ENCODE results near the gene MRPL36. TPM values are rescaled to one million over a fixed set of nuclear protein-coding genes. Genes with fewer than 3 reads are reported as not detected.
"Not testable (repeated sequence)": the region's sequence is repeated elsewhere in the genome, so short reads cannot be mapped to it uniquely, and the experiment has no call there.

MRPL36 gene
- total RNA-seq, 5 donors from 2014 or later (not counting 1 experiment from before 2014, with no cell fraction given), result 10.6 to 32.5 (median 29.8) TPM

- CTCF ChIA-PET; H3K4me1 ChIP-seq (ENCODE audit: control insufficient read depth in 1 of 2, extremely low read depth in 1 of 2, insufficient read depth in 2 of 2, low read length in 2 of 2); H3K4me3 ChIP-seq (ENCODE audit: control insufficient read depth in 1 of 2, extremely low read depth in 1 of 2, low read length in 1 of 2); H3K4me1 Mint-ChIP-seq; H3K9me3 ChIP-seq; H3K9me3 Mint-ChIP-seq; ATAC-seq (replicated peaks in 1 of 4); POLR2A ChIA-PET; H3K27ac Mint-ChIP-seq; H3K36me3 ChIP-seq (ENCODE audit: control insufficient read depth in 2 of 2, extremely low read depth in 1 of 2, insufficient read depth in 1 of 2, low read length in 1 of 2); H3K4me3 Mint-ChIP-seq; DNase-seq; H3K27ac ChIP-seq (ENCODE audit: low read length); H3K36me3 Mint-ChIP-seq: not testable (repeated sequence)
- peaks cover 10 to 50% of the 10 kb centered on the region in 2 donors for H3K27me3 Mint-ChIP-seq
- WGBS (ENCODE audit: insufficient coverage), result 91% methylated on average over 4 of the region's 10 CpGs
- H3K27me3 ChIP-seq (replicated peaks in 1 of 2; ENCODE audit: control insufficient read depth in 2 of 2, extremely low read depth in 1 of 2, insufficient read depth in 2 of 2, low read length in 1 of 2), result peaks cover 0 to 35% of the 10 kb centered on the region in 2 experiments
Measured at GRCh38 chr5:1843761-1844160, 44.1 kb upstream of the MRPL36 start.

GRCh38 chr5:1842004-1842819 is 42.6 kb upstream of the MRPL36 start:
- ChIA-PET POLR2A (no interaction called here), CTCF (no interaction called here)
- Mint-ChIP-seq H3K36me3 (no peaks in the 10 kb centered on the region), H3K4me3 (no peak overlapping the region), H3K4me1 (no peaks in the 10 kb centered on the region), H3K9me3 (no peaks in the 10 kb centered on the region), H3K27ac (no peak overlapping the region), H3K27me3 (peaks cover 3 to 42% of the 10 kb centered on the region in 2 donors)
- DNase-seq (no peak), ATAC-seq (replicated peaks in 1 of 4) (no peak)
- Histone ChIP-seq H3K36me3 (ENCODE audit: control insufficient read depth in 2 of 2, extremely low read depth in 1 of 2, insufficient read depth in 1 of 2, low read length in 1 of 2) (no peaks in the 10 kb centered on the region), H3K4me1 (ENCODE audit: control insufficient read depth in 1 of 2, extremely low read depth in 1 of 2, insufficient read depth in 2 of 2, low read length in 2 of 2) (no peaks in the 10 kb centered on the region), H3K27ac (ENCODE audit: low read length) (no peak overlapping the region), H3K9me3 (no peaks in the 10 kb centered on the region), H3K4me3 (ENCODE audit: control insufficient read depth in 1 of 2, extremely low read depth in 1 of 2, low read length in 1 of 2) (no peak overlapping the region), H3K27me3 (replicated peaks in 1 of 2; ENCODE audit: control insufficient read depth in 2 of 2, extremely low read depth in 1 of 2, insufficient read depth in 2 of 2, low read length in 1 of 2) (peaks cover 0 to 37% of the 10 kb centered on the region in 2 experiments)
- no CpG with 5 or more reads among the region's 17 CpGs for WGBS (ENCODE audit: insufficient coverage)

- peaks cover 0 to 47% of the 10 kb centered on the region in 2 experiments for H3K27me3 ChIP-seq (replicated peaks in 1 of 2; ENCODE audit: control insufficient read depth in 2 of 2, extremely low read depth in 1 of 2, insufficient read depth in 2 of 2, low read length in 1 of 2)
- H3K4me3 Mint-ChIP-seq, result no peak overlapping the region
- 48% methylated on average over 26 of the region's 31 CpGs for WGBS (ENCODE audit: insufficient coverage)
- no peaks in the 10 kb centered on the region for H3K4me1 Mint-ChIP-seq
- no peaks in the 10 kb centered on the region for H3K4me1 ChIP-seq (ENCODE audit: control insufficient read depth in 1 of 2, extremely low read depth in 1 of 2, insufficient read depth in 2 of 2, low read length in 2 of 2)
- H3K27ac Mint-ChIP-seq, result no peak overlapping the region
- peaks cover 3 to 42% of the 10 kb centered on the region in 2 donors for H3K27me3 Mint-ChIP-seq
- H3K36me3 Mint-ChIP-seq, result no peaks in the 10 kb centered on the region
- ChIA-PET POLR2A (no interaction called here), CTCF (no interaction called here)
- ATAC-seq (replicated peaks in 1 of 4), result no peak
- H3K9me3 Mint-ChIP-seq, result no peaks in the 10 kb centered on the region
- H3K36me3 ChIP-seq (ENCODE audit: control insufficient read depth in 2 of 2, extremely low read depth in 1 of 2, insufficient read depth in 1 of 2, low read length in 1 of 2), result no peaks in the 10 kb centered on the region
- no peak overlapping the region for H3K4me3 ChIP-seq (ENCODE audit: control insufficient read depth in 1 of 2, extremely low read depth in 1 of 2, low read length in 1 of 2)
- no peaks in the 10 kb centered on the region for H3K9me3 ChIP-seq
- H3K27ac ChIP-seq (ENCODE audit: low read length), result no peak overlapping the region
- DNase-seq, result no peak
Measured at GRCh38 chr5:1840741-1841521, 41.3 kb upstream of the MRPL36 start.

- Histone ChIP-seq H3K9me3 (no peaks in the 10 kb centered on the region), H3K27ac (ENCODE audit: low read length) (no peak overlapping the region), H3K27me3 (replicated peaks in 1 of 2; ENCODE audit: control insufficient read depth in 2 of 2, extremely low read depth in 1 of 2, insufficient read depth in 2 of 2, low read length in 1 of 2) (peaks cover 0 to 49% of the 10 kb centered on the region in 2 experiments), H3K4me1 (ENCODE audit: control insufficient read depth in 1 of 2, extremely low read depth in 1 of 2, insufficient read depth in 2 of 2, low read length in 2 of 2) (no peaks in the 10 kb centered on the region), H3K4me3 (ENCODE audit: control insufficient read depth in 1 of 2, extremely low read depth in 1 of 2, low read length in 1 of 2) (no peak overlapping the region), H3K36me3 (ENCODE audit: control insufficient read depth in 2 of 2, extremely low read depth in 1 of 2, insufficient read depth in 1 of 2, low read length in 1 of 2) (no peaks in the 10 kb centered on the region)
- WGBS (ENCODE audit: insufficient coverage), result 88% methylated on average over 20 of the region's 20 CpGs
- CTCF ChIA-PET, result no interaction called here
- no peaks in the 10 kb centered on the region for H3K4me1 Mint-ChIP-seq
- no peak overlapping the region for H3K27ac Mint-ChIP-seq
- no peaks in the 10 kb centered on the region for H3K9me3 Mint-ChIP-seq
- ATAC-seq (replicated peaks in 1 of 4) (no peak), DNase-seq (no peak)
- peaks cover 3 to 43% of the 10 kb centered on the region in 2 donors for H3K27me3 Mint-ChIP-seq
- H3K36me3 Mint-ChIP-seq, result no peaks in the 10 kb centered on the region
- POLR2A ChIA-PET, result no interaction called here
- no peak overlapping the region for H3K4me3 Mint-ChIP-seq
Measured at GRCh38 chr5:1840071-1840547, 40.5 kb upstream of the MRPL36 start.

DNA sequence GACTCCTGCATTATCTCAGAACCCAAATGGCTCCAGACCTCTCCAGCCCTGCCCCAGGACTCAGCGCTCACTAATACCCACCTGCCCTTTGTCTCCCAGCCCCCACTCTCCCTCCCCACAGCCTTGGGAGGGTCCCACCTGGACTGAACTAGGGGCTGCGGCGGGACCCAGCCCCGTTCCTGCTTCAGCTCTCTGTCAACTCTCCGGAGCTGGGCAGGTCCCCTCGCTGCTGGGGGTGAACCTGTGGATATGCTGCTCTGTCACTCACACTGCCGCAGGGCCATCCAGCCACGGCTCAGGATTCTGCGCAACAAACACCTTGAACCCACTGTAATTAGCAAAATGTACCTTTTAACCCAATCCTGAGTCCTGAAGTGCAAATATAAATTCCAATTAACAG is 38.4 kb upstream of the MRPL36 start:
- 80% methylated on average over 9 of the region's 9 CpGs for WGBS (ENCODE audit: insufficient coverage)
- Mint-ChIP-seq H3K4me3 (no peak overlapping the region), H3K9me3 (no peaks in the 10 kb centered on the region), H3K27ac (peak overlapping the region in 1 of 2 donors; percentile 28), H3K36me3 (no peaks in the 10 kb centered on the region), H3K27me3 (peaks cover 3 to 42% of the 10 kb centered on the region in 2 donors), H3K4me1 (no peaks in the 10 kb centered on the region)
- DNase-seq (no peak), ATAC-seq (replicated peaks in 1 of 4) (no peak)
- H3K27me3 ChIP-seq (replicated peaks in 1 of 2; ENCODE audit: control insufficient read depth in 2 of 2, extremely low read depth in 1 of 2, insufficient read depth in 2 of 2, low read length in 1 of 2), result peaks cover 0 to 64% of the 10 kb centered on the region in 2 experiments
- H3K4me3 ChIP-seq (ENCODE audit: control insufficient read depth in 1 of 2, extremely low read depth in 1 of 2, low read length in 1 of 2), result no peak overlapping the region
- H3K9me3 ChIP-seq, result no peaks in the 10 kb centered on the region
- no peaks in the 10 kb centered on the region for H3K36me3 ChIP-seq (ENCODE audit: control insufficient read depth in 2 of 2, extremely low read depth in 1 of 2, insufficient read depth in 1 of 2, low read length in 1 of 2)
- ChIA-PET POLR2A (no interaction called here), CTCF (no interaction called here)
- no peak overlapping the region for H3K27ac ChIP-seq (ENCODE audit: low read length)
- H3K4me1 ChIP-seq (ENCODE audit: control insufficient read depth in 1 of 2, extremely low read depth in 1 of 2, insufficient read depth in 2 of 2, low read length in 2 of 2), result no peaks in the 10 kb centered on the region

- CTCF ChIA-PET, result no interaction called here
- no peak overlapping the region for H3K4me3 ChIP-seq (ENCODE audit: control insufficient read depth in 1 of 2, extremely low read depth in 1 of 2, low read length in 1 of 2)
- Mint-ChIP-seq H3K36me3 (no peaks in the 10 kb centered on the region), H3K9me3 (no peaks in the 10 kb centered on the region), H3K4me1 (no peaks in the 10 kb centered on the region), H3K4me3 (no peak overlapping the region), H3K27ac (no peak overlapping the region), H3K27me3 (peaks cover 3 to 39% of the 10 kb centered on the region in 2 donors)
- no peaks in the 10 kb centered on the region for H3K9me3 ChIP-seq
- no peaks in the 10 kb centered on the region for H3K36me3 ChIP-seq (ENCODE audit: control insufficient read depth in 2 of 2, extremely low read depth in 1 of 2, insufficient read depth in 1 of 2, low read length in 1 of 2)
- DNase-seq (no peak), ATAC-seq (replicated peaks in 1 of 4) (no peak)
- POLR2A ChIA-PET, result no interaction called here
- H3K27me3 ChIP-seq (replicated peaks in 1 of 2; ENCODE audit: control insufficient read depth in 2 of 2, extremely low read depth in 1 of 2, insufficient read depth in 2 of 2, low read length in 1 of 2), result peaks cover 0 to 71% of the 10 kb centered on the region in 2 experiments
- H3K27ac ChIP-seq (ENCODE audit: low read length), result no peak overlapping the region
- H3K4me1 ChIP-seq (ENCODE audit: control insufficient read depth in 1 of 2, extremely low read depth in 1 of 2, insufficient read depth in 2 of 2, low read length in 2 of 2), result no peaks in the 10 kb centered on the region
- WGBS (ENCODE audit: insufficient coverage), result 81% methylated on average over 25 of the region's 32 CpGs
Measured at GRCh38 chr5:1836891-1837880, 37.5 kb upstream of the MRPL36 start.
